ENCODE results near the gene LRCH1. TPM values are rescaled to one million over a fixed set of nuclear protein-coding genes. Genes with fewer than 3 reads are reported as not detected.

Gene LRCH1
- total RNA-seq, 4 donors from 2014 or later: 42.7 to 66.0 (median 53.1) TPM

GRCh38 chr13:46659413-46660065 lies 106.6 kb downstream of the LRCH1 start:
- intact Hi-C loops (cut with DNase I): no loop called here
- Histone ChIP-seq H3K27ac (replicated peaks in 1 of 4) (no peak overlapping the region), H3K4me1 (peaks cover 55 to 92% (median 82%) of the 10 kb centered on the region in 4 donors)

GRCh38 chr13:46660416-46660815 lies 107.4 kb downstream of the LRCH1 start:
- intact Hi-C loops (cut with DNase I): no loop called here
- TF ChIP-seq POLR2A (IDR thresholded peaks at IDR 0.05; ENCODE audit: low read depth) (no peak), CTCF (IDR thresholded peaks at IDR 0.05) (no peak), EP300 (IDR thresholded peaks at IDR 0.05) (no peak), POLR2AphosphoS5 (IDR thresholded peaks at IDR 0.05) (no peak)
- H3K27me3 ChIP-seq: no peaks in the 10 kb centered on the region
- peaks cover 55 to 92% (median 82%) of the 10 kb centered on the region in 4 donors for H3K4me1 ChIP-seq
- H3K27ac ChIP-seq (replicated peaks in 1 of 4): no peak overlapping the region
- H3K9me3 ChIP-seq: no peaks in the 10 kb centered on the region
- WGBS: 81% methylated on average over 3 of the region's 3 CpGs
- no peak for DNase-seq (ENCODE audit: extremely low spot score)
- H3K36me3 ChIP-seq: no peaks in the 10 kb centered on the region
- no peak overlapping the region for H3K4me3 ChIP-seq

More at GRCh38 chr13:46659413-46660065, 106.6 kb downstream of the LRCH1 start:
- no peak overlapping the region for H3K4me3 ChIP-seq
- TF ChIP-seq POLR2A (IDR thresholded peaks at IDR 0.05; ENCODE audit: low read depth): no peak
- TF ChIP-seq CTCF (IDR thresholded peaks at IDR 0.05): no peak
- TF ChIP-seq EP300 (IDR thresholded peaks at IDR 0.05): no peak
- TF ChIP-seq POLR2AphosphoS5 (IDR thresholded peaks at IDR 0.05): no peak
- no peaks in the 10 kb centered on the region for H3K36me3 ChIP-seq
- WGBS: 85% methylated on average over 6 of the region's 6 CpGs
- DNase-seq (ENCODE audit: extremely low spot score): no peak
- no peaks in the 10 kb centered on the region for H3K27me3 ChIP-seq
- no peaks in the 10 kb centered on the region for H3K9me3 ChIP-seq

- no peaks in the 10 kb centered on the region for H3K9me3 ChIP-seq
- H3K36me3 ChIP-seq: no peaks in the 10 kb centered on the region
- no peak for TF ChIP-seq CTCF (IDR thresholded peaks at IDR 0.05)
- no peak for TF ChIP-seq POLR2AphosphoS5 (IDR thresholded peaks at IDR 0.05)
- no peak for TF ChIP-seq POLR2A (IDR thresholded peaks at IDR 0.05; ENCODE audit: low read depth)
- no peak for TF ChIP-seq EP300 (IDR thresholded peaks at IDR 0.05)
- DNase-seq (ENCODE audit: extremely low spot score): no peak
- intact Hi-C loops (cut with DNase I): no loop called here
- peaks cover 55 to 92% (median 82%) of the 10 kb centered on the region in 4 donors for H3K4me1 ChIP-seq
- H3K27ac ChIP-seq (replicated peaks in 1 of 4): peak overlapping the region in 1 of 4 donors; percentile 8
- no peaks in the 10 kb centered on the region for H3K27me3 ChIP-seq
- H3K4me3 ChIP-seq: no peak overlapping the region
- 92% methylated on average over 4 of the region's 4 CpGs for WGBS
Measured at GRCh38 chr13:46660857-46661256, 107.9 kb downstream of the LRCH1 start.

GRCh38 chr13:46662690-46663089 lies 109.7 kb downstream of the LRCH1 start:
- peaks cover 58 to 93% (median 85%) of the 10 kb centered on the region in 4 donors for H3K4me1 ChIP-seq
- no peak for TF ChIP-seq CTCF (IDR thresholded peaks at IDR 0.05)
- TF ChIP-seq POLR2A (IDR thresholded peaks at IDR 0.05; ENCODE audit: low read depth): no peak
- no peak for TF ChIP-seq EP300 (IDR thresholded peaks at IDR 0.05)
- TF ChIP-seq POLR2AphosphoS5 (IDR thresholded peaks at IDR 0.05): no peak
- intact Hi-C loops (cut with DNase I): no loop called here

More at GRCh38 chr13:46662690-46663089, 109.7 kb downstream of the LRCH1 start:
- Histone ChIP-seq H3K4me3 (no peak overlapping the region), H3K9me3 (no peaks in the 10 kb centered on the region), H3K27me3 (no peaks in the 10 kb centered on the region), H3K27ac (replicated peaks in 1 of 4) (peak overlapping the region in 1 of 4 donors; percentile 1), H3K36me3 (no peaks in the 10 kb centered on the region)
- WGBS: 69% methylated on average over 3 of the region's 3 CpGs
- DNase-seq (ENCODE audit: extremely low spot score): no peak

All from esophagus muscularis mucosa (tissue), 4 donors.